Glutamatergic neuron (in vitro differentiated cells): ENCODE results near the gene COL16A1. TPM values are rescaled to one million over a fixed set of nuclear protein-coding genes. Genes with fewer than 3 reads are reported as not detected.

ENCODE experiments used
- DNase-seq: peaks from one replicate; pipeline ENCODE4 v3.0.0; 2022
- H3K27ac Mint-ChIP-seq: one replicate; pipeline ENCODE4 v1.8.0; 2020; ENCODE audit warnings: mild to moderate bottlenecking, mixed read lengths, inconsistent platforms; ENCODE audit not compliant: unreplicated experiment
- H3K27me3 Mint-ChIP-seq: one replicate; pipeline ENCODE4 v1.8.0; 2020; ENCODE audit warnings: mild to moderate bottlenecking, moderate library complexity, mixed read lengths, inconsistent platforms; ENCODE audit not compliant: unreplicated experiment
- H3K36me3 Mint-ChIP-seq: one replicate; pipeline ENCODE4 v1.8.0; 2020; ENCODE audit warnings: mild to moderate bottlenecking, mixed read lengths, inconsistent platforms; ENCODE audit not compliant: unreplicated experiment
- H3K4me1 Mint-ChIP-seq: one replicate; pipeline ENCODE4 v1.8.0; 2020; ENCODE audit warnings: mild to moderate bottlenecking, low read depth, mixed read lengths, inconsistent platforms; ENCODE audit not compliant: unreplicated experiment
- H3K4me3 Mint-ChIP-seq: one replicate; pipeline ENCODE4 v1.8.0; 2020; ENCODE audit warnings: mild to moderate bottlenecking, mixed read lengths, inconsistent platforms; ENCODE audit not compliant: unreplicated experiment
- H3K9me3 Mint-ChIP-seq: one replicate; pipeline ENCODE4 v1.8.0; 2020; ENCODE audit warnings: mild to moderate bottlenecking, moderate library complexity, mixed read lengths, inconsistent platforms; ENCODE audit not compliant: unreplicated experiment
- CTCF ChIP-seq: fragments of 200-600 bp; sonication (generic); IDR thresholded peaks from one replicate; pipeline ENCODE4 v1.5.0; 2021; ENCODE audit not compliant: partially characterized antibody, unreplicated experiment
- total RNA-seq: library from RNA; stranded (reverse); fragmentation: NEBNext Ultra II Directional; extraction: Animal tissue kit (Norgen Biotek cat#: 25700); gene quantifications from one replicate; pipeline ENCODE4 v1.2.1, GENCODE V29; 2021; ENCODE audit not compliant: unreplicated experiment

The COL16A1 gene
- total RNA-seq, 1 donor from 2014 or later: 52.2 TPM

- H3K9me3 Mint-ChIP-seq: peaks cover 6% of the 10 kb centered on the region
- H3K27me3 Mint-ChIP-seq: peaks cover 10% of the 10 kb centered on the region
- no peaks in the 10 kb centered on the region for H3K36me3 Mint-ChIP-seq
- no peak overlapping the region for H3K4me3 Mint-ChIP-seq
- DNase-seq: no peak
- TF ChIP-seq CTCF: no peak
- H3K27ac Mint-ChIP-seq: no peak overlapping the region
- H3K4me1 Mint-ChIP-seq: peaks cover 8% of the 10 kb centered on the region
These were observed 60.9 kb downstream of the COL16A1 start for GRCh38 chr1:31642897-31643296.

- no peak overlapping the region for H3K27ac Mint-ChIP-seq
- no peak for DNase-seq
- H3K27me3 Mint-ChIP-seq: peaks cover 10% of the 10 kb centered on the region
- H3K4me1 Mint-ChIP-seq: peaks cover 9% of the 10 kb centered on the region
- no peak overlapping the region for H3K4me3 Mint-ChIP-seq
- H3K9me3 Mint-ChIP-seq: peaks cover 6% of the 10 kb centered on the region
- no peaks in the 10 kb centered on the region for H3K36me3 Mint-ChIP-seq
- no peak for TF ChIP-seq CTCF
These were observed 61.5 kb downstream of the COL16A1 start for GRCh38 chr1:31642366-31642765.

GRCh38 chr1:31640964-31641363 is 62.9 kb downstream of the COL16A1 start:
- Mint-ChIP-seq H3K9me3 (peaks cover 5% of the 10 kb centered on the region), H3K36me3 (no peaks in the 10 kb centered on the region), H3K4me3 (no peak overlapping the region), H3K4me1 (peaks cover 9% of the 10 kb centered on the region), H3K27ac (no peak overlapping the region), H3K27me3 (peaks cover 8% of the 10 kb centered on the region)
- DNase-seq: no peak
- TF ChIP-seq CTCF: no peak

DNA sequence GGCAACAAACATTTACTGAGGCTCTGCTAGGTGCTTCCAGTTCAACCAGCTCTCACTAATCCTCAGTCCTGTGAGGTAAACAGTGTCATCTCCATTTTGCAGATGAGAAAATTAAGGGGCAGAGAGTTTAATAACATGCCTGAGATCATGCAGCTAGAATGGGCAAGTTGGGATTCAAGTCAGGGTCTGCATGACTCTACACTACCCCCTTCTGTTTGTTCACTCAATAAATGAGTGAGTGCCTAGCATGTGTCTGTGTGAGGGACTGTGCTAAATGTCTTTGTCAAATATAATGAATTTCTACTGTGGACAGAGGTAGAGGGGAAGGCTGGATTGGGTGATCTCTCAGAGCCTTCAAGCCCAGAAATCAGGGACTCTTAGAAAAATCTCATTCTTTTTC is 63.6 kb downstream of the COL16A1 start:
- no peak overlapping the region for H3K27ac Mint-ChIP-seq
- H3K36me3 Mint-ChIP-seq: no peaks in the 10 kb centered on the region

DNA sequence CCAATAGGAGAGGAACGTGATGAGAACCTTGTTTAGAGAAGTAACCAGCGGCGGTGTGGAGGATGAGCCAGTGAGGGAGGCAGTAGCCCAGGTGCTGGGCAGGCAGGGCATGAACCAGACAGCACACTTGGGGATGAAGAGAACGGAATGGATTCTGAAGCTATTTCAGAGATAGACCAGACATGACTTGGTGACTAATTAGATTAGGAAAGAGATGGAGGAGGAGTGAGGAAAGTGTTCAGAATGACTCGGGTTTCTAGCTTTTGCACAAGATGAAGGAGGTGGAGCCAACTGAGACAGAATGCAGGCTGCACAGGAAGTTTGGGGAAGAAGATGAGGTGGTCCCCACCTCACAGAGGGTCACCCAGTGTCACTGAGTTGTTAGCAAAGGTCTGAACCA is 64.3 kb downstream of the COL16A1 start:
- Mint-ChIP-seq H3K27ac (no peak overlapping the region), H3K4me1 (peaks cover 13% of the 10 kb centered on the region), H3K36me3 (no peaks in the 10 kb centered on the region), H3K4me3 (no peak overlapping the region), H3K9me3 (no peaks in the 10 kb centered on the region), H3K27me3 (peaks cover 3% of the 10 kb centered on the region)
- no peak for TF ChIP-seq CTCF
- no peak for DNase-seq

More for the DNA sequence above, 63.6 kb downstream of the COL16A1 start:
- no peak for DNase-seq
- no peak overlapping the region for H3K4me3 Mint-ChIP-seq
- TF ChIP-seq CTCF: no peak
- H3K9me3 Mint-ChIP-seq: peaks cover 5% of the 10 kb centered on the region
- peaks cover 8% of the 10 kb centered on the region for H3K27me3 Mint-ChIP-seq
- H3K4me1 Mint-ChIP-seq: peaks cover 9% of the 10 kb centered on the region
